RWPE2 (cell line): ENCODE results near the gene CNTNAP2.

Experiments used
- ATAC-seq: fragments of 200-7000 bp; cut with Tn5 transposase; 3 replicates; pipeline ENCODE4 v1.9.1; 2021; ENCODE audit warnings: low read depth
- DNase-seq: peaks from one replicate; pipeline ENCODE4 v3.0.0-alpha.2; 2020; ENCODE audit warnings: low spot score
- H3K27ac ChIP-seq: fragments of 450-650 bp; 2 replicates; pipeline ENCODE4 v1.5.1; 2017; ENCODE audit warnings: mild to moderate bottlenecking; ENCODE audit not compliant: poor library complexity, severe bottlenecking
- H3K27me3 ChIP-seq: fragments of 250-450 bp; sonication (Bioruptor Pico); 2 replicates; pipeline ENCODE4 v1.5.1; 2021; ENCODE audit warnings: mild to moderate bottlenecking, moderate library complexity; ENCODE audit not compliant: insufficient read depth, poor library complexity, severe bottlenecking
- H3K36me3 ChIP-seq: fragments of 250-450 bp; sonication (Bioruptor Pico); 2 replicates; pipeline ENCODE4 v1.5.1; 2020; ENCODE audit warnings: low read depth, mild to moderate bottlenecking, moderate library complexity
- H3K4me1 ChIP-seq: fragments of 250-450 bp; sonication (Bioruptor Pico); 2 replicates; pipeline ENCODE4 v1.5.1; 2021; ENCODE audit warnings: mild to moderate bottlenecking, moderate library complexity; ENCODE audit not compliant: insufficient read depth, poor library complexity, severe bottlenecking
- H3K4me3 ChIP-seq: fragments of 250-450 bp; sonication (Bioruptor Pico); 2 replicates; pipeline ENCODE4 v1.5.1; 2021; ENCODE audit warnings: mild to moderate bottlenecking, moderate library complexity; ENCODE audit not compliant: severe bottlenecking
- H3K9me3 ChIP-seq: fragments of 250-450 bp; sonication (Bioruptor Pico); 2 replicates; pipeline ENCODE4 v1.5.1; 2021; ENCODE audit warnings: mild to moderate bottlenecking, moderate library complexity; ENCODE audit not compliant: severe bottlenecking
- TF ChIP-seq, protein P1 (sequence below): fragments of 450-650 bp; IDR thresholded peaks from one replicate; pipeline ENCODE4 v1.5.1; 2017; ENCODE audit warnings: mild to moderate bottlenecking, moderate library complexity; ENCODE audit not compliant: poor library complexity, severe bottlenecking

Gene CNTNAP2

DNA sequence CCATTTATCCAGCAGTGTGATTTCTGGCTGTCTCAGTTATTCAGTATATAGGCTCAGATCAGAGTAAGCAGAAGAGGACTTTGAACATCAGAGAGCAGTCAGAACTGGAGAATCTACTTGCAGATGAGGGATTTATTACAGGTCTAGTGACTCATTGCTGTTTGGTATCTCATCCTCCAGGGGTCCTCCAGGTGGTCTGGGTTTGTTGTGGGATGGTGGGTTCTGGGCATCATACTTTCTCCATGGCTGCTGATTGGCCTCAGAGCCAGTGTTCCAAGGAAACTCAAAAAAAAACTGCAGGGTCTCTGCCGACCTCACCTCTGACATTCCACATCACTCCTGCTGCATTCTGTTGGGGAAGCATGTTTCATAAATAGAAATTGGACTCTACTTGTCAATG, 214.8 kb downstream of the CNTNAP2 start:
- H3K27ac ChIP-seq, result no peak overlapping the region
- TF ChIP-seq, protein P1, sequence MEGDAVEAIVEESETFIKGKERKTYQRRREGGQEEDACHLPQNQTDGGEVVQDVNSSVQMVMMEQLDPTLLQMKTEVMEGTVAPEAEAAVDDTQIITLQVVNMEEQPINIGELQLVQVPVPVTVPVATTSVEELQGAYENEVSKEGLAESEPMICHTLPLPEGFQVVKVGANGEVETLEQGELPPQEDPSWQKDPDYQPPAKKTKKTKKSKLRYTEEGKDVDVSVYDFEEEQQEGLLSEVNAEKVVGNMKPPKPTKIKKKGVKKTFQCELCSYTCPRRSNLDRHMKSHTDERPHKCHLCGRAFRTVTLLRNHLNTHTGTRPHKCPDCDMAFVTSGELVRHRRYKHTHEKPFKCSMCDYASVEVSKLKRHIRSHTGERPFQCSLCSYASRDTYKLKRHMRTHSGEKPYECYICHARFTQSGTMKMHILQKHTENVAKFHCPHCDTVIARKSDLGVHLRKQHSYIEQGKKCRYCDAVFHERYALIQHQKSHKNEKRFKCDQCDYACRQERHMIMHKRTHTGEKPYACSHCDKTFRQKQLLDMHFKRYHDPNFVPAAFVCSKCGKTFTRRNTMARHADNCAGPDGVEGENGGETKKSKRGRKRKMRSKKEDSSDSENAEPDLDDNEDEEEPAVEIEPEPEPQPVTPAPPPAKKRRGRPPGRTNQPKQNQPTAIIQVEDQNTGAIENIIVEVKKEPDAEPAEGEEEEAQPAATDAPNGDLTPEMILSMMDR, result no peak
- H3K9me3 ChIP-seq, result no peaks in the 10 kb centered on the region
- DNase-seq (no peak), ATAC-seq (no peak)
- H3K36me3 ChIP-seq, result no peaks in the 10 kb centered on the region
- H3K4me3 ChIP-seq, result no peak overlapping the region
- no peaks in the 10 kb centered on the region for H3K27me3 ChIP-seq
- no peaks in the 10 kb centered on the region for H3K4me1 ChIP-seq

DNA sequence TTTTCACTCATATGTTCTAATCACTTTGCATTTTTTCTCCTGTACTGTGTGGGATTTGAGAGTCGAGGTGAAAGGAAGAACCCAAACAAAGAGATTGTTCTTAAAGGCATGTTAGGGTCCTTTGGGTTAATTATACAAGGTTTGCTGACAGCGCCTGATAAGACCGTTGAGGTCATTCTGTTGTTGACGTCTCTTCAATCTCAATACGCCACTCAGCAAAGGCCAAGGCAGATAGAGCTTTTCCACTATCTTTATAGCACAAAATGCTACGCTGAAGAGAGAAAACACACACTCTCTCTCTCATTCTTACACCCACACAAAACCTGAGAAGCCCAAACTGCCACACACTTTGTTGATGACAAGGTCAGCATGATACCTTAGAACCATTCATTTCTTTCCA, 228.7 kb downstream of the CNTNAP2 start:
- Histone ChIP-seq H3K27me3 (no peaks in the 10 kb centered on the region), H3K36me3 (no peaks in the 10 kb centered on the region), H3K4me1 (no peaks in the 10 kb centered on the region), H3K9me3 (no peaks in the 10 kb centered on the region), H3K27ac (no peak overlapping the region), H3K4me3 (no peak overlapping the region)
- DNase-seq (no peak), ATAC-seq (no peak)
- TF ChIP-seq, protein P1, result no peak

DNA sequence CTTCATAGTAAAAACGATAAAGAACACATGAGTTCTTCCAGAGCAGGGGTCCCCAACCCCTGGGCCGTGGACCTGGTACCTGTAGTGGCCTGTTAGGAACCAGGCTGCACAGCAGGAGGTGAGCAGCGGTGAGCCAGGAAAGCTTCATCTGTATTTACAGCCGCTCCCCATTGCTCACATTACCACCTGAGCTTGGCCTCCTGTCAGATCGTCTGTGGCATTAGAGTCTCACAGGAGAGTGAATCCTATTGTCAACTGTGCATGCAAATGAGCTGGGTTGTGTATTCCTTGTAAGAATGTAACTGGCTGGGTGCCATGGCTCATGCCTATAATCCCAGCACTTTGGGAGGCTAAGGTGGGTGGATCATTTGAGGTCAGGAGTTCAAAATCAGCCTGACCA, 229.5 kb downstream of the CNTNAP2 start:
- H3K9me3 ChIP-seq, result no peaks in the 10 kb centered on the region
- DNase-seq, result no peak
- TF ChIP-seq, protein P1, result no peak
- no peak for ATAC-seq
- H3K36me3 ChIP-seq, result no peaks in the 10 kb centered on the region
- H3K4me3 ChIP-seq, result no peak overlapping the region
- no peak overlapping the region for H3K27ac ChIP-seq
- H3K4me1 ChIP-seq, result no peaks in the 10 kb centered on the region
- no peaks in the 10 kb centered on the region for H3K27me3 ChIP-seq

DNA sequence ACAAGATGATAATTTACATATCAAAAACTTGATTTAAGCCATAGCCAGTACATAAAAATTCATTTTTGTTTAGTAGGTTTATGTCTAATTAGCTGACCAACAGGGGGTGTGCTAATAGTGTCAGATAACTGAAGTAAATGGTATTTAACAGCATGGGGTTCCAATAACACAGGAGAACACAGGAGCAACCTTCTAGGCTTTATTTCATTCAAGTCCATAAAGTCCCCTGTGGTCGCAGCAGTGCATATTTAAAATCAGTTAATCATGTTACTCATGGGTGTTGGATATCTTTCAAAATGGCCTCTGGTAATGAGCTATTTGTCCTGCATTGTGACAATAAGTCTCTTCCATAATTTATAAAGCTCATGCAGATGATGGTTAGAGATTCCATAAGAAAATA, 238.6 kb downstream of the CNTNAP2 start:
- no peak for ATAC-seq
- DNase-seq, result no peak
- H3K4me3 ChIP-seq, result no peak overlapping the region
- no peaks in the 10 kb centered on the region for H3K27me3 ChIP-seq
- H3K9me3 ChIP-seq, result no peaks in the 10 kb centered on the region
- no peak overlapping the region for H3K27ac ChIP-seq
- H3K4me1 ChIP-seq, result no peaks in the 10 kb centered on the region
- TF ChIP-seq, protein P1, result no peak
- H3K36me3 ChIP-seq, result no peaks in the 10 kb centered on the region

DNA sequence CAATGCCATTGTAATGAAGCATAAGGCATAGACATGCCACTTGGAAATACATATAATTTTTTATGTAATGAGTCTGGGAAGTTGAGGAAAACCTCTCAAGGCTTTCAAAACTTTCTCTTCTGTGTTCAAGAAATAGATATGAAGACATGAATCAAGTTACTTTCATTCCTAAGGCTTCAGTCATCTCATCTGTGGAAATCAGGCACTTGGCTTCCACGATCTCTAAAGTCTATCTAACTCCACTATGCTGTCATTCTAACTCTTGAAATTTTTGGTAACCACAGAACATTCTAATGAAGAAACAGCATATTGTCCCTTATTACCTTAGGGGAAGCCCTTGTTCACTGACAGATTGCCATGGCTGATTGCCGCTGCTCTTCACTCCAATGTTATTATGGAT, 242.6 kb downstream of the CNTNAP2 start:
- no peak for ATAC-seq
- no peaks in the 10 kb centered on the region for H3K4me1 ChIP-seq
- no peaks in the 10 kb centered on the region for H3K36me3 ChIP-seq
- H3K4me3 ChIP-seq, result no peak overlapping the region
- TF ChIP-seq, protein P1, result no peak
- H3K27me3 ChIP-seq, result no peaks in the 10 kb centered on the region
- DNase-seq, result no peak
- H3K27ac ChIP-seq, result no peak overlapping the region
- H3K9me3 ChIP-seq, result no peaks in the 10 kb centered on the region
